NT2/D1 (cell line): ENCODE data around the gene KMT2C.

ENCODE experiments used
- SUZ12 ChIP-seq: IDR thresholded peaks from 2 replicates; pipeline ENCODE4 v1.6.1; 2011; ENCODE audit not compliant: insufficient read length, insufficient read depth; ENCODE audit errors: extremely low read depth
- YY1 ChIP-seq: IDR thresholded peaks from 2 replicates; pipeline ENCODE4 v1.6.1; 2011; ENCODE audit not compliant: insufficient read length, insufficient read depth
- ZNF274 ChIP-seq: IDR thresholded peaks from 2 replicates; pipeline ENCODE4 v1.6.1; 2011; ENCODE audit warnings: mild to moderate bottlenecking, low read depth, low read length

GRCh38 chr7:152128252-152128651 is 307.6 kb downstream of the KMT2C start:
- TF ChIP-seq ZNF274: no peak
- TF ChIP-seq YY1: no peak
- TF ChIP-seq SUZ12: no peak
